GM18520 (cell line): ENCODE results near the gene ANO10.
A peak's percentile ranks its signal among the peaks of the same experiment; 100 is the strongest.
"Not testable (repeated sequence)": the region's sequence is repeated elsewhere in the genome, so short reads cannot be mapped to it uniquely, and the experiment has no call there.

Experiments used
- ATAC-seq: cut with Tn5 transposase; IDR thresholded peaks from one replicate; pipeline ENCODE4 v1.9.1; 2021; ENCODE audit not compliant: unreplicated experiment

Gene ANO10

DNA sequence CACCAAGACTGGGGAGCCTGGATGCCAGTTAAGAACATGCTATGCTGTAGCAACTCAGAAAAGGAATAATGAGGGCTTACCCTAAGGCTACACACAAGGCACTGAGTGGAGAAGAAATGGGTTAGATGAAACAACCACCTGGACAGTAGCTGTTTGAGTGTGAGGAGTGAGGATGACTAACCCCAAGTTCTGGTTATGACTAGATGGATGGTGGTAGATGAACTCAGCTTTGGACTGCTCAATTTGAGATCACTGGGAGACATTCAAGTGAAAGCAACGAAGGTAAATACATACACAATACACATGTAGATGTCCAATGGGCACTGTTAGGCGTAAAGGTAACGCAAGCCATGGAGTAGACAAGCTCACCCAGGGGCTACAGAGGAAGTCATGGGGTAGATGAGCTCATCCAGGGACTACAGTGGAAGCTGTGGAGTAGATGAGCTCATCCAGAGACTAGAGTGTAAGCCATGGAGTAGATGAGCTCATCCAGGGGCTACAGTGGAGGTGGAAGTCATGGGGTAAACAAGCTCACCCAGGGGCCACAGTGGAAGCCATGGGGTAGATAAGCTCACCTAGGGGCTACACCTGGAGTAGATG, 98.3 kb downstream of the ANO10 start:
- peak; percentile 89 for ATAC-seq

DNA sequence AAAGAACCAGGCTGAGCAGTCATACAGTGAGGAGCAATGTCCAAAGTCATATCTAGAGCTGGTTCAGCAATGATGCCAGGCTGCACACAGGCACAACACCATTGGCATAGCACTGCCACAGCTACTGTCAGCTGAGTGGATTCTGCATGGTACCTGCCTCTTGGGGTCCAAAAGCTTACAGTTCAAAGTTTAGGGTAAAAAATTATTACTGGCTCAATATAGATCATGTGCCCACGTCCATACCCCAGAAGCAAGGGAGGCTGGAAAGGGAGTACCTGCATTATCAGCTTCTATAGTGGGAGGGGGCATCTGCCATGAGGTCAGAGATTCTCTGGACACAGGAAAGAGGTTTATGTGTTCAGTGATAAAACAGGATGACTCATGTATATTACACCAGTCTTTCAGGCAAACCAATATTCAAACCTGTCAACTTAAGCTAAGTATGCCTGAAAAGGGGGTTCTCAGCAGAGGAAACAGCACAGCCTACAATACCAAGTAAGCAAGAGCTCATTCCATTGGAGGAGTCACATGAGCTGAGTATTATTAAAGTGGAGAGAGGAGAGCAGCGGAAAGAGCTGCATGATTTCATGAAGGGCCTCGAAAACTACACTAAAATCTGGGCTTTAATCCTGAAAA, 99.0 kb downstream of the ANO10 start:
- no peak for ATAC-seq

DNA sequence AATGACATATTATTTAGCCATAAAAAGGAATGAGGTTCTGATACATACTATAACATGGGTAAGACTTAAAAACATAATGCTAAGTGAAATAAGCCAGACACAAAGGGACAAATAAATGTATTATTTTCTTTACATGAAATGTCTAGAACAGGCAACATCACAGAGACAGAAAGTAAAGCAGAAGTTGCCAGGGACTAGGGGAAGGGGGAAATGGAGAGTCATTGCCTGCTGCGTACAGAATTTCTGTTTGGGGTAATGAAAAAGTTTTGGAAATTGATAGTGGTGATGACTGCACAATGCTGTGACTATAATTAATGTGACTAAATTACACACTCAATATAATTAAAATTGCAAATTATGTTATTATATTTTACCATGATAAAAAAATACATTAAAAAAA, 99.9 kb downstream of the ANO10 start:
- no peak for ATAC-seq

DNA sequence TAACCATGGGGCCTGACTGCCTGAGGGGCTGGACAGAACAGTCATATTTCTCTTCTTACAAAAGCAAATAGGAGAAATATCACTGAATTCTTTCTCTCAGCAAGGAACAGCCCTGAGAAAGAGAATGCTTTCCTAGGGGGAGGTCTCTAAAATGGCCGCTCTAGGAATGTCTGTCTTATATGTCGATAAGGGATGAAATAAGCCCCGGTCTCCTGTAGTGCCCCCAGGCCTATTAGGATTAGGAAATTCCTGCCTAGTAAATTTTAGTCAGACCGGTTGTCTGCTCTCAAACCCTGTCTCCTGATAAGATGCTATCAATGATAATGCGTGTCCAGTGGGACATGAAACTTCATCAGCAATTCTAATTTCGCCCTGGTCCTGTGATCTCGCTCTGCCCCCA, 103.3 kb downstream of the ANO10 start:
- ATAC-seq: not testable (repeated sequence)

DNA sequence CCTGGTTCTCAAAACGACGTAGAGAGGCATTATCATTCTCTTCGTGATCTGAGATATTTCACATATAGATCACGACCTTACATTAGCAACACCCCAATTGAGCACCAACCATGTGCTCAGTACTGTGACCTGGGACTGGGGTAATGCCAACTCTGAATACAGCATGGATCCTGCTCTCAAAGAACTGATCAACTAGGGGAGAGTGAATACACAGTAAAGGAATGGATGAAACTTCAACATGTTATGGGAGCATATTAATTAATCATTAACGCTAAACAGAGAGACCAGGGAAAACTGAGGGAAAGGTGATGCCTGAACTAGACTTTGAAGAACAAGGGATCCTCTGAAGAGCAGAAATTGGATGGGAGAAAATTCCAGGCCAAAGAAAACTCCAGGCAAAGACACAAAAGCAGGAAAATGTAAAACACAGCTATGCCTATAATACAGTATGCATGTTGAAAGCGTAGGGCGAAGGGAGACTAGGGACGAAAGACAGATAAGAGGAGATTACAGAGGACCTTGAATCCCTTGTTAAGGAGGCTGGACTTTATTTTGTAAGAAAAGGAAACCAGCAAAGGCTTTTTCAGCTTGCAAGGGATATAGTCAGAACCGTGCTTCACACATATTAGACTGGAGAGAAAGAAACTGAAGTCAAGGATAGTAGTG, 105.7 kb downstream of the ANO10 start:
- no peak for ATAC-seq

DNA sequence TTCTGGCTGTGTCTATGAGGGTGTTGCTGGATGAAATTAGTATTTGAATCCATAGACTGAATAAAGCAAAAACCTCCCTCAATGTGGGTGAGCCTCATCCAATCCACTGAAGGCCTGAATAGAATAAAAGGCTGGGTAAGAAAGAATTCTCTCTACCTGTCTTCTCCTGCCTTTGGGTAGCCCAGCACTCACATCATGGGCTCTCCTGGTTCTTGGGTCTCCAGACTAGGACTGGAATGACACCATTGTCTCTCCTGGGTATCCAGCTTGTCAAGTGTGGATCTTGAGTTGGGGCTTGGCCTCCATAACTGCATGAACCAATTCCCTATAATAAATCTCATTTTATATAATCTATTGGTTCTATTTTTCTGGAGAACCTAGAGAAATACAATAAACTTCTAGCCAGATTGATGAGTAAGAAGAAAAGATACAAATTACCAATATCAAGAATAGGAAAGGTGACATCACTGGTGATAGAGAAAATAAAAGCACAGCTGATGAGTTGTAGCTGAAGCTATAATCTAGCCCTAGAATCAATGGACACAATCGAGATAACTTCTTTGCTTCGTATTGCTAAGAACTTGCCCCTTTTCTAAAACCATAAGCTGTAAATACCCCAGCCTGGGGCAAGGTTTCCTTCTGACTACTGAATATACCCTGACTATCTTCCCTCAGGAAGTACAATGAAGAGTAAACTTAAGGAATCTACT, 106.4 kb downstream of the ANO10 start:
- no peak for ATAC-seq

DNA sequence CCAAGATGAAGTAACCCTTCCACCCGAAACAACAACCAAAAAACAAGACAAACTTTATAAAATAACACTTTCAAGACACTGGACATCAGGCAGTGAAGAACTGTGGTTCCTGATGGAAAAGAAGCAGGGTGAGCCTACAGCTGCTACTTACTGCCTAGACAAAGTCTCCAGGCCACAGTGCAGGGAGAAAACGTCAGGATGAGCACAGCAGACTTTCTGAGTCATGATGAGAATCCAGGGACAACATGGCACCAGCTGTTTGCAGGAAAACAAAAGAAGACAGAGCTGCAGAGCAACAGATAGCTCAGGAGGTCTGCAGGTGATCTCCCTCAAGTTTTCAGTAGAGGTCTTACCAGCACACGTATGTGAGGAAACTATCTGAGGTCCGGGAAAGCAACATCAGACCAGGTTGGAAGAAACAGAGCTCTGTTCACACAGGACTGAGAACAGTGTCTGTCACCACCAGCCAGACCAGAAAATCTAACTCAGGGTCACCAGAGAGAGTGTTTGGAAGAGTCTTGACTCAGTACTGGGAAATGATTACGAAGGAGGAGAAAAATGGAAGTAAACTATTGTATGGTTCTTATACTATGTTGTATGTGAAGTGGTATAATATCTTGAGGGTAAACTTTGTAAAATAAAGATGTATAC, 108.9 kb downstream of the ANO10 start:
- ATAC-seq: no peak

DNA sequence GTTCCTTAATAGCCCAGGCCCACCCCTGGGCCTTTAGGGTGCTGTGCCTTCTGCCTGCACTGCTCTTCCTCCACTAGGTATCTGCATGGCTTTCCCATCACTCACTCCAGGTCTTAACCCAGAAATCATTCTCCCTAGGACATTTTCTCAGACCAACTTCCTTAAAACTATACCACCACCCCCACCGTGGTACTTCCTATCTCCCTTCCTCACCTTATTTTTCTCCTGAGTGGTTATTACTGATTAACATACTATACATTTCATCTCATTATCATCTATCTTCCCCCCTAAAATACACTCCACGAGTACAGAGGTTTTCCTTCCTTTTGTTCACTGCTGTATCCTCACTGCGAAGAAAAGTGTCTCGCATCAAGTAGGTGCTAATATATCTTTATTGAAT, 115.2 kb downstream of the ANO10 start:
- ATAC-seq: no peak

DNA sequence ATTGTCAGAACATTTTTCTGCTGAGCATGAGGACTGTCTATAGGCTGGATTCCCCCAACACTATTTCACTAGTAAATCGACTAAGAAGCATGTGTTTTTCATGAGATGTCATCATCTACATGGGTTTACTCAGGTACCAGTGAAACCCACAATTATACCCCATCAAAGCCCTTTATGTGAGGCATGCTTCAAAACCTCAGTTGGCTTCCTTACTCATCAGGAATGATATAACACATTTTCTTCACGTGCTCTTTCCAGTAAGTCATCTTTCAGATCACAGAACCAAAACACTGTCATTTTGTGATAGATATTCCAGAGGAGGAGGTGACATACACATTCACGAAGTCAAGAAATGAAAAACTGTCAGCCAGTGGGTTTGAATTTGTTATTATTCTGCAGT, 116.5 kb downstream of the ANO10 start:
- ATAC-seq: no peak

DNA sequence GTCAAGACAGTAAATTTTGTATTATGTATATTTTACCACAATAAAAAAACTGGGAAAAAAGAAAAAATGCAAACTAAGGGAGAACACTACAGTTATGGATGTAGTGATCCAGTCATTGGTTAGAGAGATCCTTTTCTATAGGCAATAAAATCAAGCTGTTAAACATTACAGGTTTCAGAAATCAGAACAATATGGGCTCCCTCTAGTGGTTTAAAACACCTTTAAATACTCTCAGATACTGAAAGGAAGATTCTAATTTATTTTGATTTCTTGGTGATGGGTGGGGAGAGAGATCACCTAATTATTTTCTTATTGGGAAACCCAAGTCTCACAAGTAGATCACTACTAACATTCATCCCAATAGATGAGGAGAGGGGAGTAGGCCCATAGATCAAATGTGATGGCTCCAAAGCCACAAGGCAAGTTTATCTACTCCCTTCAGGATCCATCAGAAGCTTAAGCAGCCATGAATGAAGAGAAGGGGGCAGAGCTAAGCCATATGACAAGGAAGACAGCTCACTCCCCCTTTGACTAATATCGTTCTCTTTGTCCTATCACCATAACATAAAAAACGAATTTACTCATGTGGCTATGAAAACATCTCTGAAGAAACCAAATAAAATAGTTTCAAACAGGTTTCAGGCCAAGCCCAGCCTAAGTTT, 118.6 kb downstream of the ANO10 start:
- ATAC-seq: no peak

DNA sequence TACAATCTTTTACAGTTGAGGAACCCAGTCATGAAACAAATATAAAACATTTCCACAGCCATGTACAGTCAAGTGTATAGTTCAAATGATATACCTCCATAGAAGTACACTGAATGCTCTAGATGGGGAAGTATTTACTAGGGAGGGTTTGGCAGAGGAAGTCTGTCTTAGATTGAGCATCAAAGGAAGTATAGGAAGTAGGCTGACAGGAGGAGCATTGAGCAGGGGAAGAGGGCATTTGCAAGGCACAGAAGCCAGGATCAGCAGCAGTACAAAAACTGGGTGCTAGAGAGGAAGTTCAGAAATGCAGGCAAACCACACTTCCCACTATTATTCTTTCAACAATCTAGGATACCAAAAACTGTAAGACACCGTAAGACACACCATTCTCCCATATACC, 122.6 kb downstream of the ANO10 start:
- ATAC-seq: no peak

DNA sequence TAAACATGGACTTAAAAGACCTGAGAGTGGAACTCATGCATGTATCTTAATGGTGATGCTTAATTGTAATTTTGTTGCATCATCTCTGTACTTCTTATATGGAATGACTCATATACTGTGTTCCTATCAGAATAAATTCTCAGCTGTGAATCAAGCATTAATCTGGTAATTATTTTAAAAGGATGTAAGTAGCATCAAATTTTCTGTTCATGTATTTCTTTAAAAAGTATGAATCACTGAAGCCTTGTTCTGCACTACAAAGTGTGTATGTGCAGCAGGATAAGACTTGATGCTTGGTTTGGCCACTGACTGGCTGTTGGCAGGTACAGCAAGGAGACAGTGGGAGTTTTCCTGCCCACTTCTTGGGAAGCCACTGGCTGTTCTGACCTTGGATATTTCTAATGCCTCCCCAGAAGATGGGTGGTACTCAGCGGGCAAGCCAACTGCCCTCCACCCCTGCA, 123.9 kb downstream of the ANO10 start:
- no peak for ATAC-seq

DNA sequence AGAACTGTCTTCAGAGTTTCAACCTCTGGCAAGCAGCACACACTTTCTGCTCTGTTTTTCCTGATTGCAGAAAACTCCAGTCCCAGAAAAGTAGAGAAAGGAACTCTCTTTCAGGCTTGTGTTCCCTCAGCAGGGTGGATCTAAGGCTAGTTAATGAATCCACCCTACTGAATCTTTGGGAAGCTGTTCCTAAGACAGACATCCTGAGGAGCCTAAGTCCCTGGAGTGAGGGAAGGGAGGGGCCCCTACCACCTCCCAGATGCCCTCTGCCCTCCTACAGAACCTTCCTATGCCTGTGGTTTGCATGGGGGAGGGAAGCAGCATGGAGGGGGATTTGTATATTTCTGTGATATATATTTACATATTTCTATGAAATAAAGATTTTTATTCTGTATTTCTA, 124.4 kb downstream of the ANO10 start:
- no peak for ATAC-seq

DNA sequence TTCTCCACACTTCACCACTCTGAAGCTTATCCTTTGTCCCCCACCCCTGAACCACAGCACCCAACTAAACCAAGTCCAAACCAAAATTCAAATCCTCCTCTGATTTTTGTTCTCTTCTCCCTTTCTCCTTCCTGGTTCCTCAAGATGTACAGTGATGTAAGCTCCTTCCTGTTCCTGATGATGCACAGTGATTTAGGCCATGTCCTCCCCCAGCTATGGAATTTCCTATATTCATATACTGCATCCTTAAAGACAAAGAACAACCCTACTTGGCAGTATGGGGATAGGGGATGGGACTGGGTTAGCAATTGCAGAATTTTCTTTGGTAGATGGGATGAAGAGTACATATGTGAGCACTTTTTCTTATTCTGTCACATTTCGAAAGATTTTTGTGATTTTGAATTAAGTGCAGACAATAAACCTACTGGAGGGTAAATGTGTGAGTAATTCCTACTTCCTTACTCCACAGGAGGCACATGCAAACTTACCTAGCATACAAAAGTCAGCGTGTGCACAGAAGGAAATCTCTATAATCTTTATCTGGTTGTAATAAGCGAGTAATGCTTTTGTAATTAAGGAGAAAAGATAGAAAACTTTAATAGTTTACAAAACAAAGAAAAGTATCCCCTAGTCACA, 125.0 kb downstream of the ANO10 start:
- ATAC-seq: no peak

DNA sequence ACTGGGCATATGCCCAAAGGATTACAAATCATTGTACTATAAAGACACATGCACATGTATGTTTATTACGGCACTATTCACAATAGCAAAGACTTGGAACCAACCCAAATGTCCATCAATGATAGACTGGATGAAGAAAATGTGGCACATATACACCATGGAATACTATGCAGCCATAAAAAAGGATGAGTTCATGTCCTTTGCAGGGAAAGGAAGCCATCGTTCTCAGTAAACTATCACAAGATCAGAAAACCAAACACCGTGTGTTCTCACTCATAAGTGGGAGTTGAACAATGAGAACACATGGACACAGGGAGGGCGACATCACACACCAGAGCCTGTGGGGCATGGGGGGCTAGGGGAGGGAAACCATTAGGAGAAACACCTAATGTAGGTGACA, 128.9 kb downstream of the ANO10 start:
- not testable (repeated sequence) for ATAC-seq

DNA sequence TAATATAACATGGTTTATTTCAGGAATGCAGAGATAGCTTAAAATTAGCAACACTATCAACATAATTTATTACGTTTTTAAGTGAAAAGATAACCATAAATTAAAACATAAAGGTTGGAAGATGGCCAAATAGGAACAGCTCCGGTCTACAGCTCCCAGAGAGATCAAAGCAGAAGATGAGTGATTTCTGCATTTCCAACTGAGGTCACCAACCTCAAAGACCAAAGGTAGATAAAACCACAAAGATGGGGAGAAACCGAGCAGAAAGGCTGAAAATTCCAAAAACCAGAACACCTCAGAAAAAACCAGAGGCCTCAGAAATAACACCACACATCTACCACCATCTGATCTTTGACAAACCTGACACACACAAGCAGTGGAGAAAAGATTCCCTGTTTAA, 130.0 kb downstream of the ANO10 start:
- not testable (repeated sequence) for ATAC-seq

DNA sequence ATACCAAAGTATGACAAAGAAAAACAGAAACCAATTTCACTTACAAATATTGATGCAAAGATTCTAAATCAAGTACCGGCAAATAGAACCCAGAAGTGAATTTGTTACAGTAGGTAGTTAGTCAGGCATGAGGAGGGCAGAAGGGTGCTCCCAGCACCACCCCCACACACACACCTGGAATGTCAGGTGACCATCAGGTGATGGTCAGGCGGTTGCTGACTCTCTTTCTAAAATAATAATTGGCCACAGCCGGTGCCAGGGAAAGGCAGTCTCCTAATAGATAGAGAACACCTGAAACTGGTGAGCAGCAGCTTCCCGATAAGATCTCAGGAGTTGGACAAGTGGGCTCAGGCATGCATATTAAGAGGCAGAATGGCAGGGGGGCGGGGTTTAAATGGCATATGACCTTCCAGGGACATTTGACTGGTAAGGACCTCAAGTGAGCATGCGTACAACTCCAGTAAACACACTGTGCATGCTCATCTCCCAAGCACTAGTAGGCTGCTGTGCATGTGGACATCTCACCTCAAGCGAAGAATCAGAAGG, 131.1 kb downstream of the ANO10 start:
- no peak for ATAC-seq

DNA sequence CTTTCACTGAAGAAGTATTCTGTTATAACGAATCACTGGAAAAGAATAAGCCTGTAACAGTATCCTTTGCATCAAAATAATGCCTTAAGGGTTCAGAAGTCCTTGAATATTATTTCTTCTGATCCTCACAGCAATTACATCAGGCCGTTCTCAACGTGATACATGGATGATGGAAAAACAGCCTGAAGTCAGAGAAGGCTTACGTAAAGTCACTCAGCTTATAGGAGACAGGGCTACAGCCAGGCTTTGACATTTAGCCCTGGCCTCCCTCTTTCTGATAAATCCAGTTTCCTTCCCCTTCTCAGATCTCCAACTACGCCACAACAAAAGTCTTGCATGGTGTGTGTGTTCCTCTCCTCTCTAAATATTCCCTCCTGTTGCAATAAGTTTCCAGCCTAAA, 131.9 kb downstream of the ANO10 start:
- ATAC-seq: no peak

DNA sequence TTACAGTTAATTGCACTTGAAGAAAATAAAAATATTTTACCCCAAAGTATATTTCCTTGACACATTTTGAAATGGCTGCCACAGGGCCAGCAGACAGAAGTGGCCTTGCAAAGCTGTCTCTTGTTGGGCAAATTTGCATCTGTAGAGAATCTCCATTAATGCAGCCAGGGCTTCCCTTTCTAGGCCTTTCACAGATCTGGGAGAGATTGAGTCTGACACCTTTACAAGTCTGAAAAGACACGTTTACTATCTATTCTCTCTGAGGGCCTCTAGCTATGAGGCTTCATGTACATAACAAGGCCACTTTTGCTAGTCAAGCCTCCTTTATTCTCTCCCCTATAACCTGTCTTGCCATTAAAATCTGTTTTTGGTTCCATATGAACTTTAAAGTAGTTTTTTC, 135.9 kb downstream of the ANO10 start:
- ATAC-seq: no peak

DNA sequence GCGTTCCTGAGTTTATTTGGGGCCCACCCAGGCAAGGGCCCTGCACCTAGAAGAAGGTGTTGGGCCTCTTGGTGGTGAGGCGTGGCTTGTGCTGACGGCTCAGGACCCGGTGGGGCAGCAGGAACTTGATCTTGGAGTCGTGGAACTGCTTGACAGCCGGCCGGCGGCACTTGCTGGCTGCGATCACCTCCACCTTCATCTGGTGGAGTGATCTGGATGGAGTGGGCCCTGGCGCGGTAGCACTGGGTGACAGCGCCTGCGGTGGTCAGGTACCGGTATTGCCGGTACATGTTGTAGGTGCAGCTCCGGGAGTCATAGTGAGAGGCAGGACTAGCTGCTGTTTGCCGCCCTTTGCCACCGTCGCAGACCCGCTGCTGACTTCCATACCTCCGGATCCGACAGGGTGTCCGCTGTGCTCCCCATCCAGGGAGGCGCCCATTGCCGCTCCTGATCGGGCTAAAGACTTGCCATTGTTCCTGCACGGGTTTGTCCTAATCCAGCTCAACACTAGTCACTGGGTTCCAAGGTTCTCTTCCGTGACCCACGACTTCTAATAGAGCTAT, 136.8 kb downstream of the ANO10 start:
- no peak for ATAC-seq
